ENCODE results near the gene MB21D2.
"Not testable (repeated sequence)": the region's sequence is repeated elsewhere in the genome, so short reads cannot be mapped to it uniquely, and the experiment has no call there.

GRCh38 chr3:192964959-192965719, 47.5 kb upstream of the MB21D2 start:
- TF ChIP-seq, protein P1, sequence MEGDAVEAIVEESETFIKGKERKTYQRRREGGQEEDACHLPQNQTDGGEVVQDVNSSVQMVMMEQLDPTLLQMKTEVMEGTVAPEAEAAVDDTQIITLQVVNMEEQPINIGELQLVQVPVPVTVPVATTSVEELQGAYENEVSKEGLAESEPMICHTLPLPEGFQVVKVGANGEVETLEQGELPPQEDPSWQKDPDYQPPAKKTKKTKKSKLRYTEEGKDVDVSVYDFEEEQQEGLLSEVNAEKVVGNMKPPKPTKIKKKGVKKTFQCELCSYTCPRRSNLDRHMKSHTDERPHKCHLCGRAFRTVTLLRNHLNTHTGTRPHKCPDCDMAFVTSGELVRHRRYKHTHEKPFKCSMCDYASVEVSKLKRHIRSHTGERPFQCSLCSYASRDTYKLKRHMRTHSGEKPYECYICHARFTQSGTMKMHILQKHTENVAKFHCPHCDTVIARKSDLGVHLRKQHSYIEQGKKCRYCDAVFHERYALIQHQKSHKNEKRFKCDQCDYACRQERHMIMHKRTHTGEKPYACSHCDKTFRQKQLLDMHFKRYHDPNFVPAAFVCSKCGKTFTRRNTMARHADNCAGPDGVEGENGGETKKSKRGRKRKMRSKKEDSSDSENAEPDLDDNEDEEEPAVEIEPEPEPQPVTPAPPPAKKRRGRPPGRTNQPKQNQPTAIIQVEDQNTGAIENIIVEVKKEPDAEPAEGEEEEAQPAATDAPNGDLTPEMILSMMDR (conservative IDR thresholded peaks at IDR 0.05; ENCODE audit: low read length): not testable (repeated sequence)
- not testable (repeated sequence) for TF ChIP-seq EZH2phosphoT487 (IDR thresholded peaks at IDR 0.05; ENCODE audit: borderline replicate concordance, low read depth, low read length)

Measured in OCI-LY7 (cell line).